ENCODE measurements around the gene GPRC5D.

- no peak for TF ChIP-seq POLR2A (IDR thresholded peaks at IDR 0.05)
- TF ChIP-seq CTCF (IDR thresholded peaks at IDR 0.05), result no peak
Observed at GRCh38 chr12:12960639-12961209, 8.8 kb upstream of the GPRC5D start.
